T-helper 1 cell treated with Interleukin-12 subunit alpha and Interleukin-12 subunit beta and Interleukin-4 antibody, amounts not matched to agents 30 ng/mL and 1 ng/mL, for 36 hours (primary cell): ENCODE measurements around the gene FRAS1. TPM values are rescaled to one million over a fixed set of nuclear protein-coding genes. Genes with fewer than 3 reads are reported as not detected.
"Not testable (repeated sequence)": the region's sequence is repeated elsewhere in the genome, so short reads cannot be mapped to it uniquely, and the experiment has no call there.

Source experiments
- intact Hi-C: fragments of 100-400 bp; cut with micrococcal nuclease; formaldehyde crosslinking; loops from one replicate; pipeline ENCODE4 v1.15.1; 2024
- total RNA-seq: library from RNA; stranded (reverse); gene quantifications from 2 replicates; pipeline ENCODE4 v1.2.3, GENCODE V29; 2022

Gene FRAS1
- total RNA-seq, 1 donor from 2014 or later: not detected

DNA sequence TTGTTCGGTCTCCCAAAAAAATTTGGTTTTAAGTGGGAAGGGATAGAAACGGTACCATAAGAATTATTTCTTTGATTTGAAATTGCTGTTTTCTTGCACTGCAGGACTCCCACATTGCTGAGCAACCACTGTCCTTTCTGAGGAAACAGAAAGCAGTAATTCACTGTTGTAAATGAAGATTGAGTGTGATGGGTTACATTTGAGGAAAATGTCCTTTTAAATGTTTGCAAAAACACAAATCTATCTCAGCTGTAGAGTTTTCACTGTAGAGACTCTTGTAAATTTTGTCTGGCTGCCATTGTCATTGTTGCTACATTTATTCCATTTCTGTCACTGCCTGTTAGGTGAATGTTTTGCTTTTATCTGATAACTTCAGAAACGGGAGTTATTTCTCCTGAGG, 105.2 kb downstream of the FRAS1 start:
- intact Hi-C loops: no loop called here

DNA sequence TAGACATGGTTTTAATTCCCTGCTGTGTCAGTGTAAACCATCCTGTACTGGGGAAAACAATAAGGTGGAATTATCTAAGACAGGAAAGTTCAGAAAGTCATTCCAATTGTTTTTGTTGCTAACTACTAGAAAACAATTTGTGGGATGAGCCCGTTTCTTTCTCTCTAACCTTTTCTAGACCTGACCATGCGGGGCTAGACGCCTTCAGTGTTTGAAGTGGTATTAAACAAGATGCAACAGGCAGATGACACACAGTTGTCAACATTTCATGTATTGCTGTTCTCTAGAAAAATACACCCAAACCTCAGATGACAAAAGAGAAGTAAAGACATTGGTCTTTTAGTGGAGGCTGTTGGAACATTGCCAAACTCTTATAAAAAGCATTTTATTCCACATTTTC, 105.7 kb downstream of the FRAS1 start:
- intact Hi-C loops: no loop called here

DNA sequence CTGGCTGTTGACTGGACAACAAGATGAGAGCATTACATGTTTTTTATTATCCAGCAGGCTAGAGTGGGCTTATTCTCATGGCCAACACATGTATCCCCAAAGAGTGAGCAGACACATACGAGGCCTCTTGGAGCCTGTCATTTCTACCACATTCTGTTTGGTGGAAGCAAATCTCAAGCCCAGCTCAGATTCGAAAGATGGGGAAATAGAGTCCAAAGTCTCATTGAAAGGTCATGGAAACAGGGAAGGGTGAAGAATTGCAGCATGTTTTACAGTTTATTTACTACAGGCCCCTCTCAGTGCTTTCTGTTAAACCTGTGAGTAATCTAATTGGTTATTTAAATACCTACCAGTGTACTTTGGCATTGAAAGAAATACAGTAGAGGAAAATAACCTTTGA, 108.6 kb downstream of the FRAS1 start:
- intact Hi-C loops: no loop called here

DNA sequence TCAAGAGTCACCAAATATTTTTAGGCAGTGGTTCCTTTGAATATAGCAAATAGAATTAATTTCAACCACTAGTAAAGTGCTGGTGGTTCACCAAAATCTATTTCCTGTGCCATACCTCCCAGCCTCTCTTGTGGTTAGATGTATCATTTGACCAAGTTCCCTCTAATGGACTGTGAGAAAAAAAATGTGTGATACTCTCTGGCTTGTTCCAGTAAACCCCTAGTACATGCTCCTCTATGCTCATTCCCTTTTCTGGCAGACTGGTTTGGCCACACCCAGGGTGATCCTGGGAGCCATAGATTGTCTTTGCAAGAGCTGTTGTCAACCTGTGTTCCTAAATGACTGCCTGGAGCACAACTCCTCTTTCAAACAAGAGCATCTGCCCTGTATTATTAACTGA, 109.5 kb downstream of the FRAS1 start:
- intact Hi-C loops: no loop called here

DNA sequence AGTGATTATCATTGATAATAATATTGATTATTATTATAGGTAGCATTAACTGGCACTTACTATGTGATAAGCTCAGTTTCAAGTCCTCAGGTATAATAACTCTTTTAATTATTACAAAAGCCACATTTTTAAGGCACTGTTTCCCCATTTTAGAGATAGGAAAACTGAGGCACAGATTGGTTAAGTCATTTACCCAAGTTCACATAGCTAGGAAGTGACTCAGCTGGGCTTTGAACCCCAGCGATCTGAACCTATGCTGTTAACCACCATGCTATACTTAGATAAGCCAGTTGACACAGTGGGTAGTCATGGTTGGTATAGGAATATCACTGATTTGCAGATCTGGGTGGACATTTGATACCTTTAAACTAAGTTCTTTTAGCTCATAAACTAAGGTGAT, 110.4 kb downstream of the FRAS1 start:
- intact Hi-C loops: no loop called here

DNA sequence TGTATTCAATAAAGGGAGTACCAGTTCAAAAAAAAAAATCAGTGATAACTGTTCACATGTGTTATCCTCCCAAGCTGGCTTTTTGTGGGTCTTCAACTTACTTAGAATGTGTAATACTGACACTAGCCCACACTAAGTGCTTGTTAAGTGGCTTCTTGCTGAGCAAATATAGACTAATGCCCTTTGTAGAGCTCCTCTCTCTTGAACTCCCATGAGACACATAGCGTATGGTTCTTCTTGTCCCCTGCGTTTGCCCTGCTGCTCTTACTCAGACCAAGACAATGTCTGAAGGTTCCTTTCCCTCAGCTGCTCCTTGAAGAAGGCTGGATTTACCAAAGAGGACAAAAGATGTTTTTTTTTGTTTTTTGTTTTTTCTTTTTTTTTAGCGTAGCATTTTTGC, 110.9 kb downstream of the FRAS1 start:
- intact Hi-C loops: no loop called here

DNA sequence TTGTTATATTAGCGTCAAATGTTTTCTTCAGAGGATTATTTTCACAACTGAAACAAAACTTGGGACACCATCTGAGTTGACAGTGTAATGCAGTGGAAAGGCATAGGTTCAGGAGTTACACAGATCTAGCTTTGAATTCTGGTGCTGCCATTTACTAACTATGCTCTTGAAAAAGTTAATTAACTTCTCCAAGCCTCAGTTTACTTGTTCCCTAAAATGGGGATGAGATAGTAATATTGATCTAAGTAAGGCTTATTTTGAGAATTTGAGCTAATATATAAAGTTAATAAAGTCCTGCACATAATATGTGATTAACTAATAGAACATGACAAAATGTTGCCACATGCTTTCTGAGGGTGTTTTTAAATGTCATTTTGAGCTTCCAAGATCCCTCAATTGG, 112.6 kb downstream of the FRAS1 start:
- intact Hi-C loops: no loop called here

DNA sequence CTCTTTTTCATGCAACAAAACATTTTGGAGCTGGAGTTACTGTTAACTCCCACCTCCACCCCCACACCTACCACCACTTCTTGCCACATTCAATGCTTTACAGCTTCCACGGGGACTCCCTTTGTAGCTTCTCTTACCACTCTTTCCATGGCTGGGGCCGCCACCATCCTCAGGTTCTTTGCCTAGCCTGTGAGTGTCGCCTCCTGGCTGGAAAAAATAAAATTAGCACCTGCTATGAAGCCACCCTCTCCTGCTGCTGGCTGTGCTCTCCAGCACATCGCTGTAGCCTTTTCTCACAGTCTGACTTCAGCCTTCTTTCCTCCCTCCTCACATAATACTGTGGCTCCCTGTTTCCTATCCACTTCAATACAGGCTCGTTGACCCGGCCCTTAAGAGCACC, 114.4 kb downstream of the FRAS1 start:
- intact Hi-C loops: no loop called here

DNA sequence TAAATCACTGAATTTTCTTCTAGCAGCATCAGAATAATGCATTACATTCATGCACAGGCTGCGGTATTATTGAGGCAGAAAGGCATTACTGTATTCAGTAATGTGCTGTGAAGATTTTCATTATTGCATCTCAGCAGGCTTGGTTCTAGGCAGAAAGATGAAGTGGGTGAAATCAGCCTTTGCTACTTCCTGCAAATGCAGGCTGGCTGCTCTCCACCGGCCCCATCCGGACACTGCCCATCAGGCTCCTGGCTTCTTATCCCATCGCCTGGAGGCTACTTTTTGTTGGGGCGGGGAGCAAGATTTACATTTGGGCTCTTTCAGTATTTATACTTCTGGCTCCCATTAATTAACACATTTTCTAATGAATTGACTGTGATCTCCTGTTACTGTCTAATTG, 117.8 kb downstream of the FRAS1 start:
- intact Hi-C loops: no loop called here

DNA sequence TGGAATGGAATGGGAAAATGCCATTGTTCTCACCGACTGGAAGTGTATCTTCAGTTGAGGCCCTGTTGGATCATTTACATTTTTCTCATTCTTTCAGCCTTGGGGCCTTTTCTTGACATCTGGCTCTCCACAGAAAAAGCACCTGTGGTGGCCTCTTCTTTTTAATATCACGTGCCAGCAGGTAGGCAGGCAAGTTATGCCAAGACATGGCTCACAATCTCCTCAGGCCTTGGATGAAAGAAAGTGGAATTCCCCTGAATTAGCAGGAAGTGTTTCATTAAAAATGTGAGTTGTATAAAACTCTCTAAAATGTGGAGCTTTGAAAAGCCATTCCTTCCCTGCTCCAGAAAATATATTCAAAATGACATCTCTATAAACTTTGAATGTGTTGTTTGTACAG, 122.1 kb downstream of the FRAS1 start:
- intact Hi-C loops: no loop called here

DNA sequence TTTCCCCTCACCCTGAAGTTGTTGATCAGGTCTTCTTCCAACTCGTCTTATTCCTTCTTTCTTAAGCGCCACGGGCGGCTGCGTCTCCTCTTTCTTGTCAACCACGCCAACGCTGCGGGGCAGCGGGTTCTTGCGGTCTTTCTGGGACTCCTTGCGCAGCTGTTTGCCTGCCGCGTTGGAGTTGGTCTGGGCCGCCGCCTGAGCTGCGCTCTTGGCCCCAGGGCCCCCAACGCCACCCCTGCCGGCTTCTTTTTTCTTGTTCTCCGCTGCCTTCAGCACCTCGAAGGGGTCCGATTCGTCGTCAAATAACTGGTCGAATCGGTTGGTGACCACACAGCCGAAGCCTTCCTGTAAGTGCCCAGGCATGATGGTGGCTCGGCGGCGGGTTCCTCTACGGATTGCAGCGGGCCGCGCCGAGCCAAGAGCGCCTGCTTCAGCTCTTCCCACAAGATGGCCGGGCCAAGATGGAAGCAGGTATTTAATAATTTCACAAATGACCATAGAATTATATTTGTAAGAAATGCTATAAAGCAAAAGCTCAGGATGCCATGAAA, 124.6 kb downstream of the FRAS1 start:
- intact Hi-C loops: not testable (repeated sequence)

DNA sequence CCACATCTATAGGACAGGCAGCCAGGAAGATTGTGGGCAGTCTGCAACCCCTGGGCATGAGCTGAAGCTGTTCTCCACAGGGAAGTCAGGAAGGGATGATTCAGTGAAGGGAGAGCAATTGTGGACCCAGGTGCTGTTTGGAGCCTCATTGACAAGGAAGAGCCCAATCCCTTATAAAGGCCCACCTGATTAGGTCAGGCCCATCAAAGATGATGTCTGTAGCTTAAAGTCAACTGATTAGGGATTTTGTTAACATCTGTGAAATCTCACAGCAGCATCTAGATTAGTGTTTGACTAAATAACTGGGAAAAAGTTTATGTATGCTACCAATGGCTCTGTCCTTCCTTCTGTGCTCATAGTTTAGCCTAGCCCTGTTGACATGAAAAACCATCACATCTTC, 127.5 kb downstream of the FRAS1 start:
- intact Hi-C loops: no loop called here

DNA sequence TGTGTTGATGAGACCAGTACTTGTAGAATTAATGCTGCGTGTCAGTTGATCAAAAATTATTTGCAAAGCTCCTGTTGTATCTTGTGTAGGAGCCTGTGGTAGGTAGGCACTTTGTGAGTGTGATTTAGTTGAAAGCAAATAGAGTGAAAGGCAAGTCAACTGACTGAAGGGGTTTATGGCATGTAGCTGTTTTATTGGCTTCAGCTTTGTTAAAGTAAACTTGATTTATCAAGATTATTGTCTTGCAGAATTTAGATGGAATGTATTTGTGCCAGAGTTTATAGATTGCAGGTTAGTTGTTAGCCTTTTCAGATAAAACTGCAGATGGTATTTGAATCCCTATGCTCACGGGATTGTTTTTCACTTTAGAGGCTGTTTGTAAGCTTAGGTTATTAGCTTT, 128.0 kb downstream of the FRAS1 start:
- intact Hi-C loops: no loop called here

DNA sequence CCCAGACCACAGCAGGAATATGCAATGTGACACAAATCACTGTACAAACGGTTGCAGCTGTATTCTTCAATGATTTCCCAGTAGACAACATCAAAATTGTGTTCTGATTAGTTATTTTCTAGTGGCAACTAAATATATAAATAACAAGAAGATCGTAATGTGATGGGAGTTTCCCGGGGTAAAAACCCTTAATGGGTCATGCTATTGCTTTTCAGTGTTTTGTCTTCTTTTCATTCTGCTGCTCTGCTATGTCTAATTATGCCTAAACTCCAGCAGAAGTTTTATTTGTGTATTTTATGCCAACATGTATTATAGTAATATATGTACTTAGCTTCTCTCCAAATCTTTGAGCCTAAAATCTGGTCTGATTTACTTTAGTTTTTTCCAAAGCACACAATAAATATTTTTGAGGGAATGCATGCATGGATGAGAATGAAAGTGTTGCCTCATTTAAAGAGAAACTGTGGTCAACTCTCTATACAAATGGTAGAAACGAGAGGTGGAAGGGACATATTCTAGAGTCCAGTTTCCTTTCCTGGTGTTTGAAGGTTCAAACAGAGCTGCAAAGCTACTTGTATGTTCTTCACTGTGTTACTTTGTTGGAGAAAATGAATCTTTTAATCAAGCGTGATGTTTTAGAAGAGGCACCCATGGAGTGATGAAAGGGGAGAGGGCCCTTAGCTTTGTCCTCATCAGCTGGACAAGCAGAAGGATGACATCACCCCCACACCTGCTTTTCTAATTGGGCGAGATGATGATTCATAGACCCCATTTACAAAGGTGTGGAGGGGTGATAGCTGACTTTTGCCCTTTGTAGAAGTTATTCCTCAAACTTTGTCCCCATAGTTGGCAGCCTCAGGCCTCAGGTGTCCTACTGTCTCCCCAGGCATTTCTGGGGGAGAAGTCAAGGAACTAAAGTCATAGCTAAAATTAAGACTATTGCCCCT, 129.7 kb downstream of the FRAS1 start:
- intact Hi-C loops: no loop called here

DNA sequence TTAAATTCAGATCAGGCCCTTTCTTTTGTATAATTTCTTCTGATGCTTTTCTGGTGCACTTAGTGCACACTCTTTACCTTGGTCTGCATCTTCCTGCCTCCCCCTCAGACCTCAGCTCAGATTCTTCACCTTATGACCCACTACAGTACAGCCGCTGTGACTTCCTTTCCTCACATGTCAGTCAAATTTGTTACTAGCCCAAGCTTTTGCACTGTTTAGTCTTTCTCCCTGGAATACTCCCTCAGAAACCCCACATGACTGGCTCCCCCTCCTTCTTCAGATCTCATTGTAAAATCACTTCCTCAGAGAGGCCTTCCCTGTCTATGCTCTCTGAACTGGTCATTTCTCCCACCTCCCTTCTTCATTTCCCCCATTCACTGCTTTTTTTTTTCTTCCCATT, 132.9 kb downstream of the FRAS1 start:
- intact Hi-C loops: no loop called here

DNA sequence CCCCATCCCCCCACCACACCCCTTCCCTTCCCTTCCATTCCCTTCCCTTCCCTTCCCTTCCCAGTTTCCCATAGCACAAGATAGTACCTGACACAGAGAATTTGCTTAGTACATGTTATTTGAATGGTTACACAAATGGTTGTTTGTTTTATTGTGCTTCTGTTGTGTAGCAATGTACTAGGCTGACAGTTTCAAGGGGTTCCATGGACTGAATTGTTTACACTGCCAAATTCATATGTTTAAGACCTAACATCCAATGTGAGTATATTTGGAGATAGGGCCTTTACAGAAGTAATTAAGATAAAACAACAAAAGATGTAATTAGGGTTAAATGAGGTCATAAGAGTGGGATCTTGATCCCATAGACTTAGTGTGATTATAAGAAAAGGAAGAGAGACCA, 133.5 kb downstream of the FRAS1 start:
- intact Hi-C loops: no loop called here

DNA sequence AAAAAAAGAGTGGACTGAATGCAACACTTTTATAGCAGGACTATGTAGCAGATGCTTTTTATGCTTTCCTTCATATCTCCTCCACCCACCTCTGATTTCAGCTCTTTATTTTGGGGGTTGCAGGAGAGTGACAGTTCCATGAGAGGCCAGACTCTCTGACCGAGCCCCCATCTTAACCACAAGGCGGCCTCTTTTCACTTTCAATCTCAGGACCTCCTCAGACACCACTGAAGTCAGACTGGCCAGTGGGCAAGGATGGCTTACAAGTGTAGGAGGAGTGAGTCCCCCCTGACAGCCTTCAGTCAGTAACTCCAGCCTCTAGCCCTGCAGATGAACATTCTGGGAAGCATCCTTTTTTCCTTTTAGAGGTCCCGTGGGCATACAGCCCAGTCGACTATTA, 140.8 kb downstream of the FRAS1 start:
- intact Hi-C loops: no loop called here

DNA sequence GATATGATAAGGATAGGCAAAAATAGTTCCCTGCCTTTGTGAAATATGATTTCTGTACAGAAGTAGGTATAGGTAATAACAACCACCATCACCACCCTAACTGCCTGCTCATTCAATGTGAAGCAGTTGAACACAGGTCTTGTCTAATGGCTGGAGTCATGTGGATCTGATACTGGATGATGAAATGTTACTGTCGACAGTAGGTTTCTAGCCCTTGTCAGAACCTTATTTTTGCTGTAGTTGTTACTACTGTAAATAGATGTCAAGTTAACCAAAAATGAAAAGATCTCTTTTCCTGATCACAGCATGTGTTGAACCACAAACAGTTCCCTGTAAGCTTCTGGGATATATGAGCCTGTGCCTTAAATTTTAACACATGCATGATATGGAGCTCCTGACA, 142.9 kb downstream of the FRAS1 start:
- intact Hi-C loops: no loop called here

DNA sequence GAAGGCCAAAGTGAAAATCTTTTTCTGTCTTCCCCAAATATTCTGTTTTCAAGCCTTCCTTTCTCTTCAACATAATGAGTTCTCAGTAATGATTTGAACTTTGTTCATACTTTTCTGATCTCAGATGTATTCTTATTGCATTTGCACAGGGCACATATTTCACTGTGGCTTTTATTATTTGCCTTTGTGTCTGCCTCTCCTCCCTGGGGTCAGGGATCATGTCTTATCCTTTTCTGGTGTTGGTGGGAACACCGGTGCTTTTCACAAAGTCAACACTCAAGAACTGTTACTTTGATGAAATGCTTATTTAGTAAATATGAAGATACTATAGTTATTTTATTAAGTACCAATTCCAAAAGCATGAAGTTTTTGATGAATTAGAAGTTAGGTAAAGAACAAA, 143.8 kb downstream of the FRAS1 start:
- intact Hi-C loops: no loop called here

DNA sequence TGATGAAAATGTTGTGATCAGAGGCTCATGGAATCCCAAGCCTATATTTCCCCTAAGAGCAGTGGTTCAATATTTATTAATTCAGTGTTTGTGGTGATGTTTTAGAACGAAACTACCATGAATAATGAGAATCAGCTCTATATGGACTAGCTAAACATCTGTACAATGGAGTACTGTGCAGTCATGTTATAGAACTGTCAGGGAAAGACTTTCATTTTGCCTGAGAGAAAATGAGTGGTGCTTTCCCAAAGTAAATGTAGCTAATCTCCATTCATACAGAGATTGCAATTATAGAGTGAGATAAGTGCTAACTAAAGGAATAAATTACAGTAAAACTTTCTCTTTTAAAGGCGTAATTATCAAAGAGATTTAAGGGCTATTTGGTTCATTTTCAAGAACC, 147.1 kb downstream of the FRAS1 start:
- intact Hi-C loops: no loop called here

DNA sequence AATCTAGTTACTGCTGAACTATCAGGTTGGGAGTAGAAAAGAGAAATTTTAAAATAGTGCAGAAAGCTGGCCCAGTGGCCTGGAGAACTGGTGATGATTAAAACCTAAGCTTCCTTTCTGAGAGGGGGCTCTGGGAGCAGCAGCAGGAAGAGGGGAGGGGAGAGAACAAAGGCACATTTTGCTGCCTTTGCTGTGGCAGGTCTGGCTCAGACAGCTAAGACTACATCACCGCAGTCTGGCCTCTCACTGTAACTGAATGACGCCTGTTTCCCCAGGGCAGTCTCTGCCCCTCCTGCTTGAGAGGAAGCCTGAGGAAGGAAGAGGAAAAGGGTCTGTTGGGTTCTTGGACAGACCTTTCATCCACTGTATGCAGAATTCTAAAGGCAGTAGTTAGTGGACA, 148.5 kb downstream of the FRAS1 start:
- intact Hi-C loops: no loop called here

DNA sequence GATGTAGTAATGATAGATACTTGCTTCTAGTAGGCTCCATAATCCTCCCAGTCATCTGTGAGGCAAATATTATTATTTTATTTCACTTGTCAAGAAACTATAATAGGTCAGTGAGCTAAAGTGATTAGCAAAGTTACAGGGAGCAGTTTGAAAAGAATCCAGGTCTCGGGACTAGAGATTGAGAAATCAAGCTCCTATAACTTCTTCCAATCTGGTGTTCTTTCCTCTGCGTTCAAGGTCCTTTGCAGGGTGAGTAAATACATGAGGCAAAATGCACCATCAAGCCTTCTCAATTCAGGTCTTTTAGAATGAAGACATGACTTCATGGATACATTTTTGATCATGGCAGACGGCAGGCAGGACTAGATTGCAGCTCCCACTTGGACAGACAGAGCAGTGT, 150.4 kb downstream of the FRAS1 start:
- intact Hi-C loops: no loop called here

DNA sequence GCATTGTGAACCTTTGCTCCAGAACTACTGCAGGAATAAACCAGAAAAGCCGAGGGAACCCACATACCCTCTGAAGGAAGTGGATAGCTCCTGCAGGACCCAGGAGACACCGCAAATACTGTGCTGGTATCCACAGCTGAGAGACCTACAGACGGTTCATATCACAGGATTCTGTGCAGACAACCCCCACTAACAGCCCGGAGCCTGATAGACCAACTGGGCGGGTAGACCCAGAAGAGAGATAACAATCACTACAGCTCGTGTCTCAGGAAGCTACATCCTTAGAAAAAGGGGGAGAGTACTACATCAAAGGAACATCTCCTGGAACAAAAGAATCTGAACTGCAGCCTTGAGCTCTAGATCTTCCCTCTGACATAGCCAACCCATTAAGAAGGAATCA, 150.8 kb downstream of the FRAS1 start:
- intact Hi-C loops: no loop called here
